Measurements from ENCODE around the gene SWT1.

SWT1 gene

GRCh38 chr1:185156854-185157598, at the start of gene SWT1, which contains the start of gene TRMT1L:
Gene SWT1, plus strand, starts transcription at chr1:185157167. Its CDS starts 3,675 bp downstream, at chr1:185160842.
Gene TRMT1L, minus strand, starts transcription at chr1:185156953. Its CDS starts 241 bp downstream, at chr1:185156712.
- TF ChIP-seq ISL1 (CRISPR knock-in tag; IDR thresholded peaks at IDR 0.05) (no peak), ZNF565 (CRISPR knock-in tag; conservative IDR thresholded peaks at IDR 0.05; ENCODE audit: low read depth) (no peak), ZNF8 (CRISPR knock-in tag; IDR thresholded peaks at IDR 0.05) (no peak), RARB (CRISPR knock-in tag; IDR thresholded peaks at IDR 0.05) (no peak), SNAI2 (CRISPR knock-in tag; IDR thresholded peaks at IDR 0.05) (no peak), ZNF70 (CRISPR knock-in tag; IDR thresholded peaks at IDR 0.05) (no peak), ZFP3 (CRISPR knock-in tag; IDR thresholded peaks at IDR 0.05) (no peak), CREB5 (CRISPR knock-in tag; IDR thresholded peaks at IDR 0.05; ENCODE audit: low read depth) (no peak), PATZ1 (CRISPR knock-in tag; IDR thresholded peaks at IDR 0.05; ENCODE audit: borderline replicate concordance) (no peak)
- ATAC-seq = peak; percentile 95

GRCh38 chr1:185108321-185108720, 48.6 kb upstream of the SWT1 start:
- ATAC-seq = no peak
- TF ChIP-seq OSR1 (CRISPR knock-in tag; IDR thresholded peaks at IDR 0.05) = no peak
- no peak for TF ChIP-seq ZNF70 (CRISPR knock-in tag; IDR thresholded peaks at IDR 0.05)
- no peak for TF ChIP-seq PATZ1 (CRISPR knock-in tag; IDR thresholded peaks at IDR 0.05; ENCODE audit: borderline replicate concordance)
- no peak for TF ChIP-seq TSHZ2 (CRISPR knock-in tag; IDR thresholded peaks at IDR 0.05)
- TF ChIP-seq ARNTL (CRISPR knock-in tag; IDR thresholded peaks at IDR 0.05; ENCODE audit: borderline replicate concordance, low read depth) = no peak
- TF ChIP-seq PPARA (CRISPR knock-in tag; IDR thresholded peaks at IDR 0.05; ENCODE audit: borderline replicate concordance) = no peak
- TF ChIP-seq TCF4 (CRISPR knock-in tag; IDR thresholded peaks at IDR 0.05; ENCODE audit: borderline replicate concordance) = no peak
- TF ChIP-seq TOX (CRISPR knock-in tag; IDR thresholded peaks at IDR 0.05; ENCODE audit: borderline replicate concordance) = no peak
- no peak for TF ChIP-seq CSRNP3 (CRISPR knock-in tag; IDR thresholded peaks at IDR 0.05)
- TF ChIP-seq ZNF8 (CRISPR knock-in tag; IDR thresholded peaks at IDR 0.05) = no peak
- no peak for TF ChIP-seq ZFP3 (CRISPR knock-in tag; IDR thresholded peaks at IDR 0.05)
- no peak for TF ChIP-seq ESRRG (CRISPR knock-in tag; IDR thresholded peaks at IDR 0.05)
- no peak for TF ChIP-seq RARB (CRISPR knock-in tag; IDR thresholded peaks at IDR 0.05)
- no peak for TF ChIP-seq ZFP30 (CRISPR knock-in tag; IDR thresholded peaks at IDR 0.05)
- no peak for TF ChIP-seq ZC3H10 (CRISPR knock-in tag; IDR thresholded peaks at IDR 0.05)
- no peak for TF ChIP-seq CREB5 (CRISPR knock-in tag; IDR thresholded peaks at IDR 0.05; ENCODE audit: low read depth)
- TF ChIP-seq CSDC2 (CRISPR knock-in tag; IDR thresholded peaks at IDR 0.05) = no peak

Data from SK-N-SH treated with all-trans-retinoic acid at 6 μM for 48 hours (cell line).